Mesenchymal stem cell (in vitro differentiated cells and primary cell): ENCODE measurements around the gene CD40LG.

Source experiments
- DNase-seq: peaks from one replicate; pipeline ENCODE4 v3.0.0-alpha.2; 2013
- H2AFZ ChIP-seq: one replicate; pipeline ENCODE4 v1.6.1; 2013; ENCODE audit warnings: low read depth, mild to moderate bottlenecking, control low read depth, inconsistent platforms, low read length, moderate library complexity
- H2AK5ac ChIP-seq: 2 replicates; pipeline ENCODE4 v1.6.1; 2013; ENCODE audit warnings: low read length, moderate library complexity, mild to moderate bottlenecking, inconsistent platforms; ENCODE audit not compliant: severe bottlenecking
- H2BK120ac ChIP-seq: one replicate; pipeline ENCODE4 v1.6.1; 2013; ENCODE audit warnings: low read depth, mild to moderate bottlenecking, inconsistent platforms, low read length, moderate library complexity
- H2BK12ac ChIP-seq, 2 experiments: one replicate each; pipeline ENCODE4 v1.6.1; 2013; ENCODE audit warnings: inconsistent platforms in 2 of 2, low read length in 2 of 2, mild to moderate bottlenecking in 2 of 2, moderate library complexity in 2 of 2, control low read depth in 1 of 2
- H2BK15ac ChIP-seq: one replicate; pipeline ENCODE4 v1.6.1; 2013; ENCODE audit warnings: mild to moderate bottlenecking, low read depth, inconsistent platforms; ENCODE audit not compliant: poor library complexity, severe bottlenecking
- H2BK5ac ChIP-seq: 2 replicates; pipeline ENCODE4 v1.6.1; 2013; ENCODE audit warnings: low read depth, mild to moderate bottlenecking, low read length, control low read depth, inconsistent platforms; ENCODE audit not compliant: poor library complexity, severe bottlenecking
- H3K14ac ChIP-seq, 2 experiments: one replicate each; pipeline ENCODE4 v1.6.1; 2013; ENCODE audit warnings: inconsistent platforms in 2 of 2, low read length in 2 of 2, control low read depth in 1 of 2, mild to moderate bottlenecking in 1 of 2, moderate library complexity in 1 of 2
- H3K18ac ChIP-seq, 2 experiments: one replicate each; pipeline ENCODE4 v1.6.1; 2013; ENCODE audit warnings: inconsistent platforms in 2 of 2, low read length in 2 of 2, control low read depth in 1 of 2, low read depth in 1 of 2, mild to moderate bottlenecking in 1 of 2
- H3K23ac ChIP-seq, 2 experiments: one replicate each; pipeline ENCODE4 v1.6.1; 2013; ENCODE audit warnings: inconsistent platforms in 2 of 2, low read length in 2 of 2, mild to moderate bottlenecking in 2 of 2, moderate library complexity in 2 of 2, control low read depth in 1 of 2
- H3K27ac ChIP-seq: 2 replicates; pipeline ENCODE4 v1.5.1; 2013; ENCODE audit warnings: mild to moderate bottlenecking, moderate library complexity, low read length, control low read depth, inconsistent platforms; ENCODE audit not compliant: poor library complexity, severe bottlenecking
- H3K27me3 ChIP-seq, 2 experiments: 2 replicates each; pipeline versions ENCODE4 v1.6.1 to v1.7.0; 2013; ENCODE audit warnings: low read length in 2 of 2, mild to moderate bottlenecking in 2 of 2, moderate library complexity in 2 of 2, control low read depth in 1 of 2, inconsistent platforms in 1 of 2; ENCODE audit not compliant: control insufficient read depth in 1 of 2, insufficient read depth in 1 of 2
- H3K36me3 ChIP-seq, 2 experiments: 2 replicates each; pipeline versions ENCODE4 v1.6.1 to v1.7.0; 2013; ENCODE audit warnings: low read length in 2 of 2, control low read depth in 1 of 2, inconsistent platforms in 1 of 2, low read depth in 1 of 2, mild to moderate bottlenecking in 1 of 2; ENCODE audit not compliant: insufficient read depth in 2 of 2, control insufficient read depth in 1 of 2
- H3K4ac ChIP-seq, 2 experiments: one replicate each; pipeline ENCODE4 v1.6.1; 2013; ENCODE audit warnings: inconsistent platforms in 2 of 2, low read length in 2 of 2, mild to moderate bottlenecking in 2 of 2, moderate library complexity in 2 of 2, control low read depth in 1 of 2, low read depth in 1 of 2
- H3K4me1 ChIP-seq: 2 replicates; pipeline ENCODE4 v1.6.1; 2013; ENCODE audit warnings: low read depth, low read length, control low read depth; ENCODE audit not compliant: control insufficient read depth, insufficient read depth
- H3K4me2 ChIP-seq: 2 replicates; pipeline ENCODE4 v1.6.1; 2013; ENCODE audit warnings: low read length, mild to moderate bottlenecking, inconsistent platforms; ENCODE audit not compliant: poor library complexity, severe bottlenecking
- H3K4me3 ChIP-seq, 2 experiments: 2 replicates each; pipeline versions ENCODE4 v1.5.1 to v1.7.0; 2013; ENCODE audit warnings: low read length in 2 of 2, mild to moderate bottlenecking in 2 of 2, control low read depth in 1 of 2, low read depth in 1 of 2; ENCODE audit not compliant: insufficient read depth in 1 of 2
- H3K79me1 ChIP-seq: replicated peaks from 2 replicates; pipeline ENCODE4 v1.6.1; 2013; ENCODE audit warnings: mild to moderate bottlenecking, control low read depth, low read length, inconsistent platforms; ENCODE audit not compliant: poor library complexity, severe bottlenecking
- H3K9ac ChIP-seq: 2 replicates; pipeline ENCODE4 v1.7.0; 2013; ENCODE audit warnings: mild to moderate bottlenecking, low read length, moderate library complexity
- H3K9me3 ChIP-seq: 2 replicates; pipeline ENCODE4 v1.7.0; 2013; ENCODE audit warnings: mild to moderate bottlenecking, low read length; ENCODE audit not compliant: control insufficient read depth
- H4K8ac ChIP-seq: one replicate; pipeline ENCODE4 v1.6.1; 2013; ENCODE audit warnings: inconsistent platforms, mild to moderate bottlenecking, low read length, moderate library complexity
- H4K91ac ChIP-seq: one replicate; pipeline ENCODE4 v1.6.1; 2013; ENCODE audit warnings: mild to moderate bottlenecking, low read length, inconsistent platforms
- WGBS: methylation state at CpG from one replicate; pipeline ENCODE4 v1.1.7; 2013; ENCODE audit warnings: mixed read lengths; 5-methylcytosine and 5-hydroxymethylcytosine counted together

Gene CD40LG

DNA sequence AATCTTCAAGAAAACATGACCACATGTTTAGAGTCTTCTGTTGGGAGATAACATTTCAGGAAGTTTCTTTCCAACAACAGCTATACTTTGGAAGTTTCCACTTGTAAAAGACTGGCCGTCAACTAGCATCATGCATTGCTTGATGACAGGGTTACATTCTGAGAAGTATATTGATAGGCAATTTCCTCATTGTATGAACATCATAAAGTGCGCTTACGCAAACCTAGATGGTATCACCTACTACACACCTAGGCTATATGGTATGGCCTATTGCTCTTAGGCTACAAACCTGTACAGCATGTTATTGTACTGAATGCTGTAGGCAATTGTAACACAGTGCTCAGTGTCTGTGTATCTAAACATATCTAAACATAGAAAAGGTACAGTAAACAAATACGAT is 25.4 kb upstream of the CD40LG start:
- H3K4me2 ChIP-seq, result no peak overlapping the region
- H3K79me1 ChIP-seq, result no peaks in the 10 kb centered on the region
- no peaks in the 10 kb centered on the region for H3K36me3 ChIP-seq
- no peak overlapping the region for H2BK120ac ChIP-seq
- no peak overlapping the region for H2BK12ac ChIP-seq
- H3K9ac ChIP-seq, result no peak overlapping the region
- H3K14ac ChIP-seq, result no peak overlapping the region
- H3K27ac ChIP-seq, result no peak overlapping the region
- H3K4me3 ChIP-seq, result no peak overlapping the region
- peaks cover 0 to 14% of the 10 kb centered on the region in 2 experiments for H3K27me3 ChIP-seq
- no peak overlapping the region for H4K8ac ChIP-seq
- no peak overlapping the region for H2BK5ac ChIP-seq
- WGBS, result no CpG with 5 or more reads among the region's 4 CpGs
- H2AK5ac ChIP-seq, result no peak overlapping the region
- DNase-seq, result no peak
- no peak overlapping the region for H3K18ac ChIP-seq
- H3K9me3 ChIP-seq, result no peaks in the 10 kb centered on the region
- no peak overlapping the region for H2BK15ac ChIP-seq
- no peak overlapping the region for H3K23ac ChIP-seq
- no peaks in the 10 kb centered on the region for H3K4me1 ChIP-seq
- no peak overlapping the region for H4K91ac ChIP-seq
- H2AFZ ChIP-seq, result no peak overlapping the region
- H3K4ac ChIP-seq, result no peak overlapping the region

DNA sequence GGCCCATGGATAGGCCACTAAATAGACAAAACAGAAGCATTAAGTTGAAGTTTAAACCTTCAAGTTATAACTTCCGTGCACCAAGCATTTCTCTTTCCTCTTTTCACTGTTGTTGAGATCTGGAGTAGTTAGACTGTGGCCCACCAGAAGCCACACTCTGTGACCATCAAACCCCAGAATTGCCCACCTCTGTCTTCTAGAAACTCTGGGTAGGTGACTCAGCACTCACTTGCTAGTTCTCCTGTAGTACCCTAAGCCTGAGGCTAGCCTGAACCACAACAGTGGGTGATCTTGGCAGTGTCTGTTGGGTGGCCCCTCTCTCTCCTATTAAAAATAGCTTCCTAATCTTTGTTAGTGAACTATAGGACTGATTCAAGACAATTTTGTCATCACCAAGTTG is 24.6 kb upstream of the CD40LG start:
- Histone ChIP-seq H2BK15ac (no peak overlapping the region), H2BK120ac (no peak overlapping the region), H2BK12ac (no peak overlapping the region), H3K4me1 (no peaks in the 10 kb centered on the region), H3K9me3 (no peaks in the 10 kb centered on the region), H2AK5ac (no peak overlapping the region), H3K18ac (no peak overlapping the region), H3K79me1 (no peaks in the 10 kb centered on the region), H3K27ac (no peak overlapping the region), H3K4me2 (no peak overlapping the region), H2AFZ (no peak overlapping the region), H3K27me3 (peaks cover 0 to 14% of the 10 kb centered on the region in 2 experiments), H4K8ac (no peak overlapping the region), H3K9ac (no peak overlapping the region), H3K4me3 (no peak overlapping the region), H3K36me3 (no peaks in the 10 kb centered on the region), H2BK5ac (no peak overlapping the region), H3K23ac (no peak overlapping the region), H3K14ac (no peak overlapping the region), H4K91ac (no peak overlapping the region), H3K4ac (no peak overlapping the region)
- no CpG with 5 or more reads among the region's 1 CpG for WGBS
- DNase-seq, result no peak

DNA sequence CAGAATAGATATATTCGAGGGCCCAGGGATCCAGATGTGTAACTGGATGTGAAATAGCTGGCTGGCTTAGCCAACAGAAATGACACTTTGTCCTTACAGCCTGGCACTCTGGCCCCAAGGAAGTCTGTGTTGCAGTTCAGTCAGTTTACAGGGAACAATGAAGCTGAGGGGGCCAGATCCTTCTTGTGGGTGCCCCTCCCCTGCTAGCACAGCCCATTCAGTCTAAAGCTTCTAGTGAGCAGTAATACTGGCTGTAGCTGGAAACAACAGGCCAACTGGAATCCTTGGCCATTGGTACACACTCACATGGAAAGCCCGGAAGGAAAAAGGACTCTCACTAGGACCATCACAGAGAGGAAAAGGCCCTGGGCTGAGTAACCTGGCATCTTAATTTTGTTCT is 22.7 kb upstream of the CD40LG start:
- H3K27ac ChIP-seq, result no peak overlapping the region
- H4K8ac ChIP-seq, result no peak overlapping the region
- DNase-seq, result no peak
- no peak overlapping the region for H3K14ac ChIP-seq
- H3K23ac ChIP-seq, result no peak overlapping the region
- 71% methylated on average over 2 of the region's 2 CpGs for WGBS
- H2BK5ac ChIP-seq, result no peak overlapping the region
- no peak overlapping the region for H2BK12ac ChIP-seq
- no peak overlapping the region for H3K4me3 ChIP-seq
- no peak overlapping the region for H2BK120ac ChIP-seq
- no peak overlapping the region for H3K18ac ChIP-seq
- H3K9me3 ChIP-seq, result no peaks in the 10 kb centered on the region
- no peak overlapping the region for H2AFZ ChIP-seq
- H3K4me2 ChIP-seq, result no peak overlapping the region
- no peak overlapping the region for H3K9ac ChIP-seq
- no peaks in the 10 kb centered on the region for H3K79me1 ChIP-seq
- no peaks in the 10 kb centered on the region for H3K36me3 ChIP-seq
- H2BK15ac ChIP-seq, result no peak overlapping the region
- no peak overlapping the region for H3K4ac ChIP-seq
- H4K91ac ChIP-seq, result no peak overlapping the region
- H3K27me3 ChIP-seq, result peaks cover 0 to 25% of the 10 kb centered on the region in 2 experiments
- no peaks in the 10 kb centered on the region for H3K4me1 ChIP-seq
- no peak overlapping the region for H2AK5ac ChIP-seq

DNA sequence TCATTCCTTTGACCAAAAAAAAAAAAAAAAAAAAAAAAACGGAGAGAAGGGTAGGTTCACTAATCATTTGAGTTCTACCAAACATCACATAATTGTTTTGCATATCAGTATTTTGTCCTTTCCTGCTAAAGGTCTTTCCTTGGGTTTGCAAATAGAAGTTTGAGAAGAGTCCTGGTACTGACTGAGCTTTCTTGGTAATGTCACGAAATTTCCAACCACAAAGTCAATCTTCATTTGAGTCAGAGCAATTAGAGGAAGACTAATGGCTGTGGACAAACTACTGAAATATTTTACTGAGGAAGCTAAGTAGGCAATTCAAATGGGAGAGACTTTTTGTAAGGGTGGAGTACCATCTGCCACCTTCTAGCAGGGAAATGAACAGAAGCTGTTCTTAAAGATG is 21.7 kb upstream of the CD40LG start:
- no peak overlapping the region for H4K91ac ChIP-seq
- H2BK120ac ChIP-seq, result no peak overlapping the region
- no peak overlapping the region for H2AFZ ChIP-seq
- no peak overlapping the region for H2BK5ac ChIP-seq
- no peak overlapping the region for H2BK12ac ChIP-seq
- no peak overlapping the region for H3K18ac ChIP-seq
- H3K36me3 ChIP-seq, result no peaks in the 10 kb centered on the region
- H3K4ac ChIP-seq, result no peak overlapping the region
- H2AK5ac ChIP-seq, result no peak overlapping the region
- H3K23ac ChIP-seq, result no peak overlapping the region
- H3K9me3 ChIP-seq, result no peaks in the 10 kb centered on the region
- no peak overlapping the region for H3K4me2 ChIP-seq
- no peak overlapping the region for H2BK15ac ChIP-seq
- DNase-seq, result no peak
- peaks cover 0 to 25% of the 10 kb centered on the region in 2 experiments for H3K27me3 ChIP-seq
- H4K8ac ChIP-seq, result no peak overlapping the region
- H3K79me1 ChIP-seq, result no peaks in the 10 kb centered on the region
- H3K14ac ChIP-seq, result no peak overlapping the region
- no peaks in the 10 kb centered on the region for H3K4me1 ChIP-seq
- no peak overlapping the region for H3K27ac ChIP-seq
- WGBS, result no CpG with 5 or more reads among the region's 2 CpGs
- H3K9ac ChIP-seq, result no peak overlapping the region
- no peak overlapping the region for H3K4me3 ChIP-seq
